NCI-H1436 treated with DMSO at 0.1 percent for 48 hours (cell line): ENCODE data around the gene STH.
"Not testable (repeated sequence)": the region's sequence is repeated elsewhere in the genome, so short reads cannot be mapped to it uniquely, and the experiment has no call there.

Experiments
- DNase-seq: peaks from one replicate; lab custom pipeline; 2025; lab: John Stamatoyannopoulos, UW

The STH gene

GRCh38 chr17:46007461-46007965, 8.5 kb downstream of the STH start:
- DNase-seq: no peak

- no peak for DNase-seq
These were observed 9.5 kb downstream of the STH start for GRCh38 chr17:46008591-46008990.

- no peak for DNase-seq
These were observed 10.9 kb downstream of the STH start for GRCh38 chr17:46009681-46010596.

GRCh38 chr17:46010597-46011186, 11.6 kb downstream of the STH start:
- DNase-seq: no peak

GRCh38 chr17:46011711-46012505, 12.9 kb downstream of the STH start:
- DNase-seq: no peak

- no peak for DNase-seq
These were observed 13.5 kb downstream of the STH start for GRCh38 chr17:46012506-46013079.

- no peak for DNase-seq
These were observed 14.1 kb downstream of the STH start for GRCh38 chr17:46013127-46013501.

GRCh38 chr17:46013502-46014165, 14.6 kb downstream of the STH start:
- DNase-seq: no peak

- DNase-seq: not testable (repeated sequence)
These were observed 20.4 kb downstream of the STH start for GRCh38 chr17:46019408-46019925.

- no peak for DNase-seq
These were observed 21.1 kb downstream of the STH start for GRCh38 chr17:46020023-46020761.

GRCh38 chr17:46020998-46021397, 21.9 kb downstream of the STH start:
- no peak for DNase-seq

GRCh38 chr17:46023366-46023765, 24.3 kb downstream of the STH start:
- DNase-seq: not testable (repeated sequence)

- DNase-seq: no peak
These were observed 24.8 kb downstream of the STH start for GRCh38 chr17:46023783-46024388.

- DNase-seq: no peak
These were observed 25.5 kb downstream of the STH start for GRCh38 chr17:46024590-46024989.

- no peak for DNase-seq
These were observed 26.0 kb downstream of the STH start for GRCh38 chr17:46025060-46025459.

- DNase-seq: no peak
These were observed 26.6 kb downstream of the STH start for GRCh38 chr17:46025510-46026165.

GRCh38 chr17:46026166-46027047, 27.4 kb downstream of the STH start:
- no peak for DNase-seq
